ENCODE data around the gene FLACC1. TPM values are rescaled to one million over a fixed set of nuclear protein-coding genes. Genes with fewer than 3 reads are reported as not detected.

FLACC1 gene, protein sequence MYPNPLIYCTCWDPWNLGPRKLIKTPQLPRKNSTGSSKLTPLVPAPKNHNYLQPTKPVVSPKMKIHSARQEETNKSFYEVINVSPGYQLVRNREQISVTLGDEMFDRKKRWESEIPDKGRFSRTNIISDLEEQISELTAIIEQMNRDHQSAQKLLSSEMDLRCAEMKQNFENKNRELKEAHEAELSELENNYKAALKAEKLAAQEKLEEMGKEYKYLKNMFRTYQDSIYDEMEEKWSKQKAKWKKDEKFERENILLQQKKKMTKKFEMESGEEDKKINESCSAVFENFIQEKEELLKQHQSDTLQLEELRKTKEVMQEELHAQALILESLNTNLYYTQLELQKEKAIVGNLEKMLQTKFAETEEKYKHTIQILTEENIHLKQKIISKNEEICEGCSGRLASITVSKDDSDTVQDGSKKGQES
- total RNA-seq, result 2.5 and 2.9 TPM in 2 replicates

GRCh38 chr2:201357221-201357620 is at the start of gene FLACC1:
TSS of gene FLACC1 (minus strand) at chr2:201357345. CDS start at chr2:201351404, 5,941 bp downstream.

DNA sequence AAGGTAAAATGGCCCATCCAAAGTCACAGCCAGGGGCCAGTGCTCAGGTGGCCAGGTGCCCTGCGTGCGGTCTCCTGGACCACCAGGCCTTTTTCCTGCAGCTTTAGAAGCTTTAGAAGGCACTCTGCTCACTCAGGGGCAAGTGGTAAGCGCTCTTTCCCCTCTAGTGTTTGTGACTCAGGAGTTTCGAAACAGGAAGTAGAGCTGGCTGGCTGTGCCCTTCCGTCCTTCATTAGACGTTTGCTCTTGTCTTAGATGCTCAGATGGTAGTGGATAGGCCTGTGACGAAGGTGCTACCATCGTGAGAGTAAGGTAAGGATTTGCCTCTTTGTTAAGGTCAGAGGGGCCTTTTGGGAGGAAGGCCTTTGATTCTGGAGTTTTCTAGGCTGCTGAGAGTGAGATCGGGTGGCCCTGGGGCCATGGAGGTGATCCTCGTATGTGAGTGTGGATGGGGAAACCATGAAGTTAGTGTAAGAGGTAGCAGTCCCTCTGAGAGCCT is 96.8 kb downstream of the FLACC1 start, which contains the start of gene CASP8:
CASP8 (plus strand) TSS at position 235 of the 499 bp plus-strand sequence. CDS start 5,951 bp downstream, outside the sequence.

Other genes starting within 250 kb of the FLACC1 start
- 93.2 and 104 TPM in 2 replicates for gene CFLAR, start 241.2 kb downstream of the FLACC1 start, total RNA-seq
- 0.52 and 0.86 TPM in 2 replicates for gene CASP10, start 174.2 kb downstream of the FLACC1 start, total RNA-seq
- gene CASP8, start 96.8 kb downstream of the FLACC1 start, total RNA-seq, result 23.8 and 29.2 TPM in 2 replicates
- gene TRAK2, start 94.1 kb upstream of the FLACC1 start, total RNA-seq, result 64.4 and 65.4 TPM in 2 replicates
- gene STRADB, start 94.4 kb upstream of the FLACC1 start, total RNA-seq, result 41.8 and 42.1 TPM in 2 replicates

All from articular chondrocyte of knee joint (primary cell).